ENCODE results near the gene GSK3B.

The GSK3B gene

GRCh38 chr3:119831022-119831421, 263.2 kb downstream of the GSK3B start:
- H3K4me3 ChIP-seq (ENCODE audit: low read depth, low read length) = no peak overlapping the region
- peak; percentile 37 for DNase-seq (ENCODE audit: low read depth)
- TF ChIP-seq CTCF (conservative IDR thresholded peaks at IDR 0.05; ENCODE audit: low read depth, low read length) = peak; percentile 45

- DNase-seq (ENCODE audit: low read depth) = no peak
- no peak for TF ChIP-seq CTCF (conservative IDR thresholded peaks at IDR 0.05; ENCODE audit: low read depth, low read length)
Observed at GRCh38 chr3:119829420-119829819, 264.8 kb downstream of the GSK3B start.

GRCh38 chr3:119826711-119827608, 267.3 kb downstream of the GSK3B start:
- no peak for TF ChIP-seq CTCF (conservative IDR thresholded peaks at IDR 0.05; ENCODE audit: low read depth, low read length)
- no peak overlapping the region for H3K4me3 ChIP-seq (ENCODE audit: low read depth, low read length)
- DNase-seq (ENCODE audit: low read depth) = peak; percentile 28

More at GRCh38 chr3:119829420-119829819, 264.8 kb downstream of the GSK3B start:
- no peak overlapping the region for H3K4me3 ChIP-seq (ENCODE audit: low read depth, low read length)

GRCh38 chr3:119825820-119826219, 268.4 kb downstream of the GSK3B start:
- no peak for DNase-seq (ENCODE audit: low read depth)
- no peak for TF ChIP-seq CTCF (conservative IDR thresholded peaks at IDR 0.05; ENCODE audit: low read depth, low read length)

GRCh38 chr3:119819806-119820205, 274.4 kb downstream of the GSK3B start:
- no peak for DNase-seq (ENCODE audit: low read depth)
- H3K4me3 ChIP-seq (ENCODE audit: low read depth, low read length) = no peak overlapping the region
- TF ChIP-seq CTCF (conservative IDR thresholded peaks at IDR 0.05; ENCODE audit: low read depth, low read length) = no peak

More at GRCh38 chr3:119825820-119826219, 268.4 kb downstream of the GSK3B start:
- H3K4me3 ChIP-seq (ENCODE audit: low read depth, low read length) = no peak overlapping the region

- no peak for TF ChIP-seq CTCF (conservative IDR thresholded peaks at IDR 0.05; ENCODE audit: low read depth, low read length)
- no peak overlapping the region for H3K4me3 ChIP-seq (ENCODE audit: low read depth, low read length)
- DNase-seq (ENCODE audit: low read depth) = no peak
Observed at GRCh38 chr3:119818937-119819336, 275.3 kb downstream of the GSK3B start.

All from choroid plexus epithelial cell (primary cell).